ENCODE results near the gene ENO3.

- TF ChIP-seq CTCF (IDR thresholded peaks at IDR 0.05; ENCODE audit: low read depth, low read length, poor library complexity, severe bottlenecking) (no peak), EZH2phosphoT487 (IDR thresholded peaks at IDR 0.05; ENCODE audit: borderline replicate concordance, low read length) (no peak)
Observed at GRCh38 chr17:4944163-4944553, 6.8 kb upstream of the ENO3 start.
